ENCODE measurements around the gene ISL2. TPM values are rescaled to one million over a fixed set of nuclear protein-coding genes. Genes with fewer than 3 reads are reported as not detected.

ISL2 gene
- total and polyA plus RNA-seq, 2 of the 13 experiments (the other 11 are each of a cell fraction or from before 2014, with no cell fraction given): 4.3 to 5.1 TPM

DNA sequence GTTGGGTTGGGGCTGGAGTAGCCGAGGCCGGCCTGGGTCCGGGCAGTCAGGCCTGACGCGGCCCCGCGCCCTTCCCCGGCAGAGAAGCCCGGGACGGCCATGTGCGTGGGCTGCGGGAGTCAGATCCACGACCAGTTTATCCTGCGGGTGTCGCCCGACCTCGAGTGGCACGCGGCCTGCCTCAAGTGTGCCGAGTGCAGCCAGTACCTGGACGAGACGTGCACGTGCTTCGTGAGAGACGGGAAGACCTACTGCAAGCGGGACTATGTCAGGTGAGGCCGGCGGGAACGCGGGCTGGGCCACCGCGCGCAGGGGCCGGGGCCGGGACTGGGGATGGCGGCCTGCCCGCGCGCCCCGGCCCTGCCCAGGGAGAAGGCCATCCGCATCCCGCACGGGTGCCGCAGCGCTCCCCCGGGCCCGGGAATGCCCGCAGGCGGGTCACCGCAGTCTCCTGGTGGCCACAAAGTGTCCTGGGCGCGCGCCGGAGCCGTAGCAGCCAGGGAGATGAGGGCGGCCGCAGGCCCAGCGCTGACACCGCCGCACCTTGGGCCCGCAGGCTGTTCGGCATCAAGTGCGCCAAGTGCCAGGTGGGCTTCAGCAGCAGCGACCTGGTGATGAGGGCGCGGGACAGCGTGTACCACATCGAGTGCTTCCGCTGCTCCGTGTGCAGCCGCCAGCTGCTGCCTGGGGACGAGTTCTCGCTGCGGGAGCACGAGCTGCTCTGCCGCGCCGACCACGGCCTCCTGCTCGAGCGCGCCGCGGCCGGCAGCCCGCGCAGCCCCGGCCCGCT lies 1.3 kb downstream of the ISL2 start (continued):
- TF ChIP-seq, protein P1, sequence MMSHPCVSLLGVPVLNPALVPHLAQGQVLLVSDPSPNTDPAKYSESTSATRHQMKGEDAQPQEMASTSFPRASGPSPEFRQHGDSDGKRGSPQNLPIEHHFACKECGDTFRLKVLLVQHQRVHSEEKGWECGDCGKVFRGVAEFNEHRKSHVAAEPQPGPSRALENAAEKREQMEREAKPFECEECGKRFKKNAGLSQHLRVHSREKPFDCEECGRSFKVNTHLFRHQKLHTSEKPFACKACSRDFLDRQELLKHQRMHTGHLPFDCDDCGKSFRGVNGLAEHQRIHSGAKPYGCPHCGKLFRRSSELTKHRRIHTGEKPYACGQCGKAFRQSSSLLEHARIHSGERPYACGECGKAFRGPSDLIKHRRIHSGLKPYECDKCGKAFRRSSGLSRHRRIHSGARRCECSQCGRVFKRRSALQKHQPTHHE (CRISPR knock-in tag; IDR thresholded peaks at IDR 0.05; ENCODE audit: borderline replicate concordance): peak; percentile 81
- TF ChIP-seq, protein P2, sequence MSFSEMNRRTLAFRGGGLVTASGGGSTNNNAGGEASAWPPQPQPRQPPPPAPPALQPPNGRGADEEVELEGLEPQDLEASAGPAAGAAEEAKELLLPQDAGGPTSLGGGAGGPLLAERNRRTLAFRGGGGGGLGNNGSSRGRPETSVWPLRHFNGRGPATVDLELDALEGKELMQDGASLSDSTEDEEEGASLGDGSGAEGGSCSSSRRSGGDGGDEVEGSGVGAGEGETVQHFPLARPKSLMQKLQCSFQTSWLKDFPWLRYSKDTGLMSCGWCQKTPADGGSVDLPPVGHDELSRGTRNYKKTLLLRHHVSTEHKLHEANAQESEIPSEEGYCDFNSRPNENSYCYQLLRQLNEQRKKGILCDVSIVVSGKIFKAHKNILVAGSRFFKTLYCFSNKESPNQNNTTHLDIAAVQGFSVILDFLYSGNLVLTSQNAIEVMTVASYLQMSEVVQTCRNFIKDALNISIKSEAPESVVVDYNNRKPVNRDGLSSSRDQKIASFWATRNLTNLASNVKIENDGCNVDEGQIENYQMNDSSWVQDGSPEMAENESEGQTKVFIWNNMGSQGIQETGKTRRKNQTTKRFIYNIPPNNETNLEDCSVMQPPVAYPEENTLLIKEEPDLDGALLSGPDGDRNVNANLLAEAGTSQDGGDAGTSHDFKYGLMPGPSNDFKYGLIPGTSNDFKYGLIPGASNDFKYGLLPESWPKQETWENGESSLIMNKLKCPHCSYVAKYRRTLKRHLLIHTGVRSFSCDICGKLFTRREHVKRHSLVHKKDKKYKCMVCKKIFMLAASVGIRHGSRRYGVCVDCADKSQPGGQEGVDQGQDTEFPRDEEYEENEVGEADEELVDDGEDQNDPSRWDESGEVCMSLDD (CRISPR knock-in tag; IDR thresholded peaks at IDR 0.05; ENCODE audit: borderline replicate concordance): 0 out of 2 replicates have a peak, but pooled peaks have one; percentile 33
- TF ChIP-seq DNMT1 (CRISPR knock-in tag; IDR thresholded peaks at IDR 0.05) (peak; percentile 42; the same call in 1 of the 2 replicates), ZNF256 (CRISPR knock-in tag; conservative IDR thresholded peaks at IDR 0.05) (0 out of 2 replicates have a peak, but pooled peaks have one; percentile 49), ZNF749 (CRISPR knock-in tag; IDR thresholded peaks at IDR 0.05; ENCODE audit: borderline replicate concordance) (peak; percentile 55; the same call in 1 of the 2 replicates), ZNF530 (CRISPR knock-in tag; IDR thresholded peaks at IDR 0.05; ENCODE audit: low read depth) (no peak), SMAD3 (CRISPR knock-in tag; IDR thresholded peaks at IDR 0.05) (no peak), EEA1 (CRISPR knock-in tag; IDR thresholded peaks at IDR 0.05; ENCODE audit: borderline replicate concordance) (peak; percentile 19; the same call in 1 of the 2 replicates), ZBTB7A (CRISPR knock-in tag; IDR thresholded peaks at IDR 0.05) (0 out of 2 replicates have a peak, but pooled peaks have one; percentile 77), ZNF343 (CRISPR knock-in tag; IDR thresholded peaks at IDR 0.05) (peak; percentile 53; the same call in 1 of the 2 replicates), SP4 (CRISPR knock-in tag; IDR thresholded peaks at IDR 0.05) (peak; percentile 30; the same call in 1 of the 2 replicates), HMG20B (CRISPR knock-in tag; conservative IDR thresholded peaks at IDR 0.05) (0 out of 2 replicates have a peak, but pooled peaks have one; percentile 9)
- TF ChIP-seq, protein P3, sequence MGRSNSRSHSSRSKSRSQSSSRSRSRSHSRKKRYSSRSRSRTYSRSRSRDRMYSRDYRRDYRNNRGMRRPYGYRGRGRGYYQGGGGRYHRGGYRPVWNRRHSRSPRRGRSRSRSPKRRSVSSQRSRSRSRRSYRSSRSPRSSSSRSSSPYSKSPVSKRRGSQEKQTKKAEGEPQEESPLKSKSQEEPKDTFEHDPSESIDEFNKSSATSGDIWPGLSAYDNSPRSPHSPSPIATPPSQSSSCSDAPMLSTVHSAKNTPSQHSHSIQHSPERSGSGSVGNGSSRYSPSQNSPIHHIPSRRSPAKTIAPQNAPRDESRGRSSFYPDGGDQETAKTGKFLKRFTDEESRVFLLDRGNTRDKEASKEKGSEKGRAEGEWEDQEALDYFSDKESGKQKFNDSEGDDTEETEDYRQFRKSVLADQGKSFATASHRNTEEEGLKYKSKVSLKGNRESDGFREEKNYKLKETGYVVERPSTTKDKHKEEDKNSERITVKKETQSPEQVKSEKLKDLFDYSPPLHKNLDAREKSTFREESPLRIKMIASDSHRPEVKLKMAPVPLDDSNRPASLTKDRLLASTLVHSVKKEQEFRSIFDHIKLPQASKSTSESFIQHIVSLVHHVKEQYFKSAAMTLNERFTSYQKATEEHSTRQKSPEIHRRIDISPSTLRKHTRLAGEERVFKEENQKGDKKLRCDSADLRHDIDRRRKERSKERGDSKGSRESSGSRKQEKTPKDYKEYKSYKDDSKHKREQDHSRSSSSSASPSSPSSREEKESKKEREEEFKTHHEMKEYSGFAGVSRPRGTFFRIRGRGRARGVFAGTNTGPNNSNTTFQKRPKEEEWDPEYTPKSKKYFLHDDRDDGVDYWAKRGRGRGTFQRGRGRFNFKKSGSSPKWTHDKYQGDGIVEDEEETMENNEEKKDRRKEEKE (IDR thresholded peaks at IDR 0.05): no peak
- TF ChIP-seq, protein P4, sequence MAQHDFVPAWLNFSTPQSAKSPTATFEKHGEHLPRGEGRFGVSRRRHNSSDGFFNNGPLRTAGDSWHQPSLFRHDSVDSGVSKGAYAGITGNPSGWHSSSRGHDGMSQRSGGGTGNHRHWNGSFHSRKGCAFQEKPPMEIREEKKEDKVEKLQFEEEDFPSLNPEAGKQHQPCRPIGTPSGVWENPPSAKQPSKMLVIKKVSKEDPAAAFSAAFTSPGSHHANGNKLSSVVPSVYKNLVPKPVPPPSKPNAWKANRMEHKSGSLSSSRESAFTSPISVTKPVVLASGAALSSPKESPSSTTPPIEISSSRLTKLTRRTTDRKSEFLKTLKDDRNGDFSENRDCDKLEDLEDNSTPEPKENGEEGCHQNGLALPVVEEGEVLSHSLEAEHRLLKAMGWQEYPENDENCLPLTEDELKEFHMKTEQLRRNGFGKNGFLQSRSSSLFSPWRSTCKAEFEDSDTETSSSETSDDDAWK (CRISPR knock-in tag; IDR thresholded peaks at IDR 0.05): no peak
- TF ChIP-seq, protein P5, sequence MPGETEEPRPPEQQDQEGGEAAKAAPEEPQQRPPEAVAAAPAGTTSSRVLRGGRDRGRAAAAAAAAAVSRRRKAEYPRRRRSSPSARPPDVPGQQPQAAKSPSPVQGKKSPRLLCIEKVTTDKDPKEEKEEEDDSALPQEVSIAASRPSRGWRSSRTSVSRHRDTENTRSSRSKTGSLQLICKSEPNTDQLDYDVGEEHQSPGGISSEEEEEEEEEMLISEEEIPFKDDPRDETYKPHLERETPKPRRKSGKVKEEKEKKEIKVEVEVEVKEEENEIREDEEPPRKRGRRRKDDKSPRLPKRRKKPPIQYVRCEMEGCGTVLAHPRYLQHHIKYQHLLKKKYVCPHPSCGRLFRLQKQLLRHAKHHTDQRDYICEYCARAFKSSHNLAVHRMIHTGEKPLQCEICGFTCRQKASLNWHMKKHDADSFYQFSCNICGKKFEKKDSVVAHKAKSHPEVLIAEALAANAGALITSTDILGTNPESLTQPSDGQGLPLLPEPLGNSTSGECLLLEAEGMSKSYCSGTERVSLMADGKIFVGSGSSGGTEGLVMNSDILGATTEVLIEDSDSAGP (CRISPR knock-in tag; IDR thresholded peaks at IDR 0.05; ENCODE audit: borderline replicate concordance): peak; percentile 67
